22Rv1 (cell line): ENCODE measurements around the gene GPN3.
"Not testable (repeated sequence)": the region's sequence is repeated elsewhere in the genome, so short reads cannot be mapped to it uniquely, and the experiment has no call there.

Experiments used
- H3K27ac ChIP-seq: fragments of 450-650 bp; 2 replicates; pipeline ENCODE4 v1.5.1; 2017
- ZFX ChIP-seq: fragments of 450-650 bp; IDR thresholded peaks from 2 replicates; pipeline ENCODE4 v1.6.1; 2017; ENCODE audit warnings: antibody characterized with exemption, borderline replicate concordance
- TF ChIP-seq, protein P1 (sequence below): fragments of 450-650 bp; IDR thresholded peaks from 2 replicates; pipeline ENCODE4 v1.5.1; 2017; ENCODE audit warnings: mild to moderate bottlenecking

The GPN3 gene

DNA sequence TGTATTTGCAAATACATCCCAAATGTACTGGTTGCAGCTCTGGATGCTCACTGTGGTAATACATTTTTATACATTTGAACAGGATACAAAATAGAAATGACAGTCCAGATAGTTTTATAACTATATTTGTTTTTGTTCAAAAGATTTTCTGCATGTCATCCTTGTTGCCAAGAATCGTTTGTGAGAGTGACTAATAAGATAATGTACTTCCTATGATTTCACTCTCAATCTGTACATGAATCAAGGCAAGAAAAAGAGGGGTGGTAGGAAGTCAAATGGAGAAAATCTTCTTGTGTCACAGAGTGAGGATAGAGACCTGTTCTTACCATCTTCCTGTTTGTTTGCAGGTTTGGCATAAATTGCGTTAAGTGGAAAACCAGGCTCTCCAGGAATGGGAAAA is 31.8 kb downstream of the GPN3 start:
- no peak overlapping the region for H3K27ac ChIP-seq
- TF ChIP-seq ZFX = no peak
- TF ChIP-seq, protein P1, sequence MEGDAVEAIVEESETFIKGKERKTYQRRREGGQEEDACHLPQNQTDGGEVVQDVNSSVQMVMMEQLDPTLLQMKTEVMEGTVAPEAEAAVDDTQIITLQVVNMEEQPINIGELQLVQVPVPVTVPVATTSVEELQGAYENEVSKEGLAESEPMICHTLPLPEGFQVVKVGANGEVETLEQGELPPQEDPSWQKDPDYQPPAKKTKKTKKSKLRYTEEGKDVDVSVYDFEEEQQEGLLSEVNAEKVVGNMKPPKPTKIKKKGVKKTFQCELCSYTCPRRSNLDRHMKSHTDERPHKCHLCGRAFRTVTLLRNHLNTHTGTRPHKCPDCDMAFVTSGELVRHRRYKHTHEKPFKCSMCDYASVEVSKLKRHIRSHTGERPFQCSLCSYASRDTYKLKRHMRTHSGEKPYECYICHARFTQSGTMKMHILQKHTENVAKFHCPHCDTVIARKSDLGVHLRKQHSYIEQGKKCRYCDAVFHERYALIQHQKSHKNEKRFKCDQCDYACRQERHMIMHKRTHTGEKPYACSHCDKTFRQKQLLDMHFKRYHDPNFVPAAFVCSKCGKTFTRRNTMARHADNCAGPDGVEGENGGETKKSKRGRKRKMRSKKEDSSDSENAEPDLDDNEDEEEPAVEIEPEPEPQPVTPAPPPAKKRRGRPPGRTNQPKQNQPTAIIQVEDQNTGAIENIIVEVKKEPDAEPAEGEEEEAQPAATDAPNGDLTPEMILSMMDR = no peak

DNA sequence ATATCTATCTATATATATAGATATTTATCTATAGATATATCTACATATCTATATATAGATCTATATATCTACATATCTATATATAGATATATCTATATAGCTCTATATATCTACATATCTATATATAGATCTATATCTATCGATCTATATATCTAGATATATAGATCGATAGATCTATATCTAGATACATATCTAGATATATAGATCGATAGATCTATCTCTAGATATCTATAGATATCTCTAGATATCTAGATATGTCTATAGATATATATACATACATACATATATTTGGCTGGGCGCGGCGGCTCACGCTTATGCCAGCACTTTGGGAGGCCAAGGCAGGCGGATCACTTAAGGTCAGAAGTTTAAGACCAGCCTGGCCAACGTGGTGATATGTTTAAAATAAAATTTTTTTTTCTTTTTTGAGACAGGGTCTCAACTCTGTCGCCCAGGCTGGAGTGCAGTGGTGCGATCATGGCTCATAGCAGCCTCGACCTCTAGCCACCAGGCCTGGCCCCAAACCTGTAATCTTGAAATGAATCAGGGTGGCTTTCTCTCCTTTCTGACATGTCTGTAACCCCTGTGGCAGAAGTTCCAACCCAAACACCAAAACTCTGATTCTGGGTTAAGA is 36.0 kb downstream of the GPN3 start:
- peak overlapping the region; percentile 51 for H3K27ac ChIP-seq
- TF ChIP-seq, protein P1 = no peak
- TF ChIP-seq ZFX = no peak

DNA sequence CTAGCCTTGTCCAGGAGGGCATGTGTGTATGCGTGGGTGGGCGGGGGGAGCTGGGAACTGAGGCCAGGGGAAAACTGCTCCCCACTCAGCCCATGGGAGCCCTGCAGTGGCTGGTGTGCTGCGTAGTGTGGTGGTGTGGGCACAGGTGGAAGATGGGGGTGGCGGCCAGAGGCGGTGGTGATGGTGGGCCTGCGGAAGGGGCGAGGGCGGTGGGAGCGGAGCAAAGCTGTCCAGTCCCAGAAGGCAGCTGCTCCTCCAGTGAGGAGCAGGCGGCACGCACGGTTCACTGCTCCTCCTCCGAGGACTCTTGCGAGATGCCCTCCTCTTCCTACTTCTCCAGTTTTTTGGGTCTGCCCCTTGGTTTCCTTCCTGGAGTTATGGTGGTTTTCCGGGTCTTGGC is 38.4 kb downstream of the GPN3 start:
- not testable (repeated sequence) for H3K27ac ChIP-seq

DNA sequence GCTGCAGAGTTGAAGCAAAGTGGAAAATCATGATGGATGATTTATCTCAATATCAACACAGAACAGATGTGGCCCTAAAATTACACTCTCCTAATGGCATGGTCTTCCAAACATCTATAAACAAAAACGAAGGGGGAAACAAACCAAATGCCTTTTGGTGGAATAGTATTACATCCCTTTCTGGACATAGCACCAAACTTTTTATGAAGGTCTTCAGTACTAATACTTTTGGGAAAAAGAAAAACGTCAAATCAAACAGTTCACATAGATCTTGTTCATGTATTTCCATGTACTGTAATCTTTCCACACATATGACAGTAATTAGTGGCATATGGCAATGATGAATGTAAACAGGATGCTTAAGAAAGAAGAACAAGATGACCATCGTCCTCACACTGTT is 41.7 kb downstream of the GPN3 start:
- TF ChIP-seq, protein P1 = no peak
- TF ChIP-seq ZFX = no peak
- no peak overlapping the region for H3K27ac ChIP-seq

DNA sequence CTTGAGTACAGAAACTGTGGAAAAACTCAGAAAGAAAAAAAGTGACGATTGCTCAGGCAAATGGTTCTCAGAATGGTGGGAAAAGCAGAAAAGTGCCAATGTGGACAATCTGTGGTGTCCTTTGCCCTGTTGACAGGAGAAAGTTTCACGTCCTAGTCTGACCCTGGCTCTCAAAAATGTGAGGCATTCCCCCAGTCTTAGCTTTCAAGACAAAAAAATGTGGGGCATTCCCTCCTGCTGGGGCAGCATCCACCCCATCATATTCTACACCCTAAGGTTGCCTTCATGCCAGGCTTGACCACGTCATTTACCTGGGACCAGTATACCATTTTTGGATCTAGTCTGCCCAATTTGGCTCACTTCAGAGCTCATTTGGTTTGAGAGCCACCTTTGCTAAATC is 43.8 kb downstream of the GPN3 start:
- TF ChIP-seq, protein P1 = no peak
- TF ChIP-seq ZFX = no peak
- H3K27ac ChIP-seq = no peak overlapping the region

DNA sequence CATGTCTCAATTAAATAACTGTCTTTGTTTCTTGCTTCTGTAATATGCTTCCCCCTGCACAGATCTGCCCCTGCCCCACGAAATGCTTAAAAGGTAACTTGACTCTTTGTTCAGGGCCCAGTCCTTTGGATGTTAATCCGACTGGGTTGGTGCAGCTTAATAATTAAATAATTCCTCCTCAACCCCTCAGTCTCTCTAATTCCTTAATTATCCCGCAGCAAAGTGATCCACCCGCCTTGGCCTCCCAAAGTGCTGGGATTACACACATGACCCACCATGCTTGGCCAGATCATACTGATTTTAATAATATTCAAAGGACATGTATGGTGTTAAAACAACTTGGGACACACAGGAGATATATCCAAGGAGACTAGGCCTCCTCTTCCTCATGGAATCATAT is 46.4 kb downstream of the GPN3 start:
- H3K27ac ChIP-seq = no peak overlapping the region
- TF ChIP-seq ZFX = no peak
- TF ChIP-seq, protein P1 = no peak

DNA sequence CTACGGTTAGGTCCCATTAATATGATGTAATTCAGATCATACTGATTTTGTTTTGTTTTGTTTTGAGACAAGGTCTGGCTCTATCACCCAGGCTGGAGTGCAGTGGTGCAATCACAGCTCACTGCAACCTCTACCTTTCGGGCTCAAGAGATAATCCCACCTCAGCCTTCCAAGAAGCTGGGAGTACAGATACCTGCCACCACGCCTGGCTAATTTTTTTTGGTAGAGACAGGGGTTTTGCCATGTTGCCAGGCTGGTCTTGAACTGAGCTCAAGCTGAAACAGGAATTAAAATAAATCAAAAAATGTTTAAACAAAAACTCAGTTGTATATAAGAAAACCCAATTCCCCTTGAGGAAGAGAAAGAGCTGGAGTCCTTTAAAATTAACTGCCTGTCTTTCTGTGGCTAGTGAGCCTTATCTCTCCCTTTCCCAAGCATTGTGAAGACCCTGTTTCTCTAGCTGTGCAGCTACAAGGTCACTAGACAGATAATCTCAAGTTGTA is 46.8 kb downstream of the GPN3 start:
- TF ChIP-seq, protein P1 = no peak
- TF ChIP-seq ZFX = no peak

DNA sequence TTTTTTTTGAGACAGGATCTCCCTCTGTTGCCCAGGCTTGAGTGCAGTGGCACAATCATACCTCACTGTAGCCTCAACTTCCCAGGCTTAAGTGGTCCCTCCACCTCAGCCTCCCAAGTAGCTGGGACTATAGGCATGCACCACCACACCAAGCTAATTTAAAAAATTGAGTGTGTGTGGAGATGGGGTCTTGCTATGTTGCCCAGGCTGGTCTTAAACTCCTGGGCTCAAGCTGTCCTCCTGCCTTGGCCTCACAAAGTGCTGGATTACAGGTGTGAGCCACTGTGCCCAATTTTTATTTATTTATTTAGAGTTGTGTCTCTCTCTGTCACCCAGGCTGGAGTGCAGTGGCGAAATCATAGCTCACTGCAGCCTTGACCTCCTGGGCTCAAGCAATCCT is 47.4 kb downstream of the GPN3 start:
- H3K27ac ChIP-seq = not testable (repeated sequence)

More for the DNA sequence above, 46.8 kb downstream of the GPN3 start:
- no peak overlapping the region for H3K27ac ChIP-seq

DNA sequence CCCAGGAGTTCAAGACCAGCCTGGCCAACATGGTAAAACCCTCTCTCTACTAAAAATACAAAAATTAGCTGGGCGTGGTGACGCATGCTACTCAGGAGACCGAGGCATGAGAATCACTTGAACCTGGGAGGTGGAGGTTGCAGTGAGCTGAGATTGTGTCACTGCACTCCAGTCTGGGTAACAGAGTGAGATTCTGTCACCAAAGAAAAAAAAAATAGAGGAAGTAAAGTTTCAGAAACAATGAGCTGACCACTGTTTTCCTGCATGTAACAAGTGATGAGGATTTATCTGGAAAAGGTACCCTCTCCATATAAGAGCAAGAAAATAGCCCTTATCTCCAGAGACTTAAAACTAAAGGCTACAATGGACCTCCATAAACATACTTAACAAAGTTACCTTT is 50.9 kb downstream of the GPN3 start:
- not testable (repeated sequence) for H3K27ac ChIP-seq

DNA sequence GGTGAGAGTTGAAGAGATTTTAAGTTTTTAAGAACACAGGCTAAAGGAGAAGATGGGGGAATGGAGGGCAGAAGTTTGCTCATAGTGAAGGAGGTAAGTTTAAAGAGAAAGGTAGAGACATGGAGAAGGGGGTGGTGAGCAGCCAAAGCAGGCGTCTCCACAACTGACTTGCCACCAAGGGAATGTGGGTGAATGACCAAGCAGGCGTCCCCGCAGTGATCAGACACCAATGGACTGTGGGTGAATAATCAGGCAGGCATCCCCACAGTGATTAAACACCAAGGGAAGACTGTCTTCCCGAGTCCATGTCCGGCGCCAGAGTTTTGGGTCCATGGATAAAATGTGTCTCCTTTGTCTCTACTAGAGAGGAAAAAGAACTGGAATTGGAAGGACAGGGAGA is 58.0 kb downstream of the GPN3 start:
- H3K27ac ChIP-seq = not testable (repeated sequence)

DNA sequence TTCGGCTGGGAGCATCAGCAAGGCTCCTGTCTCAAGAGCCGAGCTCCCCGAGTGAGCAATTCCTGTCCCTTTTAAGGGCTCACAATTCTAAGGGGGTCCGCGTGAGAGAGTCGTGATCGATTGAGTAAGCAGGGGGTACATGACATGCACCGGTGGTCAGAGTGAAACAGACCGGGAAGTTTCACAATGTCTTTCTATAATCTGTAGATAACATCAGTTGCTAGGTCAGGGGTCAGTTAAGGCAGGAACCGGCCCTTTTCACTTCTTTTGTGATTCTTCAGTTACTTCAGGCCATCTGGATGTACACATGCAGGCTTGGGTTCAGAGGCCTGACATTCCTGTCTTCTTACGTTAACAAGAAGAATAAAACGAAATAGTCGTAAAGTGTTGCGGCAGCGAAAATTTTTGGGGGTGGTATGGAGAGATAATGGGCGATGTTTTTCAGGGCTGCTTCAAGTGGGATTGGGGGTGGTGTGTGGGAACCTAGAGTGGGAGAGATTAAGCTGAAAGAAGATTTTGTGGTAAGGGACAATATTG is 62.9 kb downstream of the GPN3 start:
- not testable (repeated sequence) for H3K27ac ChIP-seq
